SHP77 treated with DMSO at 0.1 percent for 48 hours (cell line): ENCODE results near the gene TRAPPC10.

Source experiments
- DNase-seq: peaks from one replicate; lab custom pipeline; 2025; lab: John Stamatoyannopoulos, UW

TRAPPC10 gene

DNA sequence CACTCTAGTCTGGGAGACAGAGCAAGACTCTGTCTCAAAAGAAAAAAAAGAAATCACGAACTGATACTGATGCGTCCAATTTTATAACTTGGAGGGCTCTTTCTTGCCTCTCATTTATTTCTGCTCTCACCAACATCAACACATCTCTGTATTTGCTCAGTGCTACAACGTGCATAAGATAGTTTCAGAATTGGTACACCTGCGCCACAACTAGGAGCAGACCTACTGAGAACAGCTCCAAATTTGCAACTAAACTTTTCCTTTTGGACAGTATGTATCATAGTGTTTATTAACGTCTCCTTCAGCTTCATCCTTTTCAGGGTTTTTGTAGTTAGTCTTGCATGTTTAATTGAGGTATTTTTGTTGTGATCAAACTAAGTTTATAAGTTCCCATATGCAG, 27.7 kb downstream of the TRAPPC10 start:
- DNase-seq: no peak

DNA sequence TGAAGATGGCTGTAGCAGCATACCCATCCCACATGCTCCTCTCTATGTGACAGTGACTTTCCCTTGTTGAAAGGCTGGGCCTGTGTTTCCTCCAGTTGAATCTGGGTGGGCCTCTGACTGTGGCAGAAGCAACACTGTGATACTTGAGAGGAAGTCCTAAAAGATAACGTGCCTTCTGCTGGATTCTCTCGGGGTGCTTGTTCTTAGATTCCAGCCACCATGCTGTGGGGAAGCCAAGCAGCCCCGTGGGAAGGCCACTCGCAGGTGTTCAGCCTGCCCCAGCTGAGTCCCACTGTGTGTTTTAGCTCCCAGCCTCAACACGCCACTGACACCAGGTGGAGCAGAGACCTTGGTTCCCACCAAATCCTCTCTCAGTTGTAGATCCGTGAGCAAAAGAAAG, 31.5 kb downstream of the TRAPPC10 start:
- no peak for DNase-seq

DNA sequence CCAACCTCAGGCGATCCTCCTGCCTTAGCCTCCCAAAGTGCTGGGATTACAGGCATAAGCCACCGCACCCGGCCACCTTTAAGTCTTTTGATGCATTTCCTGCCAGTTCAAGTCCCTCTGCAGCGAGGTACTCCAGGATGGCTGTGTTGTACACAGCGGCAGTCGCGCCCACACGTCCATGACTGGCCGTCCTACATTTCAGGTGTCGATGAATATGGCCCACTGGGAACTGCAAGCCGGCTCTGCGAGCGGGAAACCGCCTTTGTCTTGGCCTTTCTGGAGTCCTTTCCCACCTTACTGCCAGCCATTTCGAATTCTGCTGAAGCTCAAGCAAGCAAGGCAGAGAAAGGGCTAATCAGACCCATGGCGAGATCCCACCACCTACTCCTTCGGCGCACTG, 34.6 kb downstream of the TRAPPC10 start:
- DNase-seq: no peak

- DNase-seq: no peak
Measured at GRCh38 chr21:44047996-44048560, 36.0 kb downstream of the TRAPPC10 start.

DNA sequence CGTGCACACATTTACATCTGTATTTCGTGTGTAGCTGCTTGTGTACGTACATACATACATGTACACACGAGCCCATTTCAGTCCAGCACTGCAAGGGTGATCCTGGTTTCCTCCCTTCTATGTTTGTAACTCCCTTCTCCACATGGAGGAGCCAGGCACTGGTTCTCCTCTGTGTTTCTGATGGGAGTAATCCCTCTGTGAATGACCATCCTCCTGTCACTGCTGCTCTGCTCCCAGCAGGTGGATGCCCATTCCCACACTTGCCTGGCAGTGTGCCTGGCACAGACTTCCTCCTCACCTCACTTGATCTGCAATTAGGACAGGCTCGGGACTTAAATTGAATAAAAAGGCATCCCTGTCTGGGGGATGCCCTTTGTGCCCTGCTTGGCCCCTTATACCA, 37.1 kb downstream of the TRAPPC10 start:
- no peak for DNase-seq

GRCh38 chr21:44049606-44050005, 37.5 kb downstream of the TRAPPC10 start:
- no peak for DNase-seq

GRCh38 chr21:44050276-44050675, 38.2 kb downstream of the TRAPPC10 start:
- no peak for DNase-seq

DNA sequence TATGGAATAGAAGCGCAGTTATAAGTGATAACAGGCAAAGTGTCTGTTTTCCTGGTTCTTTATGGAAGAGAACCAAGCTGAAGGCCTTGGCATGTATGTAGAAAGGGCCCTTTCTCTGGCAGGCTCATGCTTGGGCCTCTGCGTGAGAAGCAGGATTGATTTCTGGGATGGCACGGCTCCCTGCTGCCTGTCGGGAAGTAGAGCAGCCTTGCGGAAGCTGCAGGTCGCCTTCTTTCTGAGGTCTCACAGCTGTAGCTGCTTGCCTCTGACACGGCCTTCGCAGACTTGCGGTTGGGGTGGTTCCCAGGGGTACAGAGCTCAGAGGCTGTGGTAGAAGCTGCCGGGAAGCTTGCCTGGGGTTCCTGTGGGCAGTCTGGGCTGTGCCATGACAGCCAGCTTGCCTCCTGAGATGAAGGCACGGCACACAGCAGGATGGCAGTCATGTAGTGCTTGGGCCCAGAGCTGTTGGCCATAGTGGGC, 39.4 kb downstream of the TRAPPC10 start:
- no peak for DNase-seq

- no peak for DNase-seq
Measured at GRCh38 chr21:44052071-44052829, 40.1 kb downstream of the TRAPPC10 start.

- no peak for DNase-seq
Measured at GRCh38 chr21:44052830-44053226, 40.7 kb downstream of the TRAPPC10 start.

DNA sequence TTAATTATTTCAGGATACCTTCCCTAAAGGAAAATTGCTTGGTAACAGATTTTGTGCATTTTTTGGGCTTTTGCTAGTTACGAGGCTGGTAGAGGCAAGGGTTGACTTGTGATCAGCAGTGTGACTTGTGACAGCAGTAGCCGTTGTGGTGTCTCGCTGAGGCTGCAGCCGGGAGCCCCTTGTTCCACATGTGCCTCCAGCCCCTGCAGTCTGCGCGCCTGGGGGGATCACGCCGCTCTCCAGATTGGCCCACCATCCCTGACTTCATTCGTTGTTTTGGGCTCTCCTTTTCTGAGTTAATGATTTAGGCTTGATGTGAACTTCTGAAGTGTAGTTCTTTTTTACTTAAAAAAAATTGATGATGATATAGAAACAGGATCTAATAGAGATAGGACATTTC, 41.5 kb downstream of the TRAPPC10 start:
- DNase-seq: no peak

GRCh38 chr21:44054710-44055109, 42.6 kb downstream of the TRAPPC10 start:
- DNase-seq: no peak

DNA sequence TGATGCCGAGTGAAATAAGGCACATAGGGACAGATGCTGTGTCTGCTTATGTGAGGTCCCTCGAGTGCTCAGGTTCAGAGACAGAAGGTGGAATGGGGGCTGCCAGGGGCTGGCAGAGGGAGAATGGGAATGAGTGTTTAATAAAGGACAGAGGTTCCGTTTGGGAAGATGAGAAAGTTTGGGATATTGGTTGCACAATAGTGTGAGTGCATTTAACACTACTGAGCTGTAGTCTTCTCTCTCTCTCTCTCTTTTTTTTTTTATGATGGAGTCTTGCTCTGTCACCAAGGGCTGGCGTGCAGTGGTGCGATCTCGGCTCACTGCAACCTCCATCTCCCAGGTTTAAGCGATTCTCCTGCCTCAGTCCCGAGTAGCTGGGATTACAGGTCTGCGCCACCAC, 44.9 kb downstream of the TRAPPC10 start:
- no peak for DNase-seq

- no peak for DNase-seq
Measured at GRCh38 chr21:44057960-44058651, 46.0 kb downstream of the TRAPPC10 start.

- no peak for DNase-seq
Measured at GRCh38 chr21:44058652-44058964, 46.5 kb downstream of the TRAPPC10 start.

DNA sequence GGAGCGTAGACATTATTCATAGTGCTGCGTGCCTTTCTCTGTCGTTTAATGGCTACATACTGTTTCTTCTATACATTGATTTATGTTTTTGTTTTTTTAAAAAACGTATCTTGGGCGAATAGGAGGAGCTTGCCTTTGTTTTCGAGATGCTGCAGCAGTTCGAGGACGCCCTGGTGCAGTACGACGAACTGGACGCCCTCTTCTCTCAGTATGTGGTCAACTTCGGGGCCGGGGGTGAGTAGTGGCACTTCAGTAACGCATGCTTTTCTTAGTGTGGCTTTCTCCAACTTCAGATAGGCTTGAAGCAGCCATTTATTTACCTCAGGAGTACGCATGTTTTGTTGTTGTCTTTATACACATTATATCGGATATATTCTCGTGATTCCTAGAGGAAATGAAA, 46.9 kb downstream of the TRAPPC10 start:
- no peak for DNase-seq

- DNase-seq: no peak
Measured at GRCh38 chr21:44059710-44060109, 47.6 kb downstream of the TRAPPC10 start.

- DNase-seq: no peak
Measured at GRCh38 chr21:44062380-44062779, 50.3 kb downstream of the TRAPPC10 start.

DNA sequence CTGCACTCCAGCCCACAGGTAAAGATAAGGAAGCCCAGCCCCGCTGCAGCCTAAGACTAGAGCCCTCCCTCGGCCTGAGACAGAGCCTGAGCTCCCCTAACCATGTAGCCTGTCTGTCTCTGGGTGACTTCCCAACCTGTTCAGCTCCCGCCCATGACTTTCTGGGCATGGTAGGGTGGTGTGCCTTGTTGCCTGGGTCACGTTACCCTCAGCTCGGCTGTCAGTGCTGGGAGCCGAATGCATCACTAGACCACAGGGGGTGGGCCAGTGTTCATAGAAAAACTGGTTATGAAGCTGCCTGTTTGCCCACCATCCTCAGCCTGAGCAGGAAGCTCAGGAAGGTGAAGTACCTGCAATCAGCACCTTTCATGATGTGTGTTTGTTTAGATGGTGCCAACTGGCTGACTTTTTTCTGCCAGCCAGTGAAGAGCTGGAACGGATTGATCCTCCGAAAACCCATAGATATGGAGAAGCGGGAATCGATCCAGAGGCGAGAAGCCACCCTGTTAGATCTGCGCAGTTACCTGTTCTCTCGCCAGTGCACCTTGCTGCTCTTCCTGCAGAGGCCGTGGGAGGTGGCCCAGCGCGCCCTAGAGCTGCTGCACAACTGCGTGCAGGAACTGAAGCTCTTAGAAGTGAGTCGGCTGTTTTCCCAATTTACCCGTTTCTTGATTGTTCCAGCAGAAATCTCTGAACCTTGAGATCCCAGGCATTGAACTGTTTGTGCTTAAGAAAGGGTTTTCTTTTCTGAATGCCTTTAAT, 51.2 kb downstream of the TRAPPC10 start:
- DNase-seq: no peak

GRCh38 chr21:44064852-44065403, 52.8 kb downstream of the TRAPPC10 start:
- DNase-seq: no peak

DNA sequence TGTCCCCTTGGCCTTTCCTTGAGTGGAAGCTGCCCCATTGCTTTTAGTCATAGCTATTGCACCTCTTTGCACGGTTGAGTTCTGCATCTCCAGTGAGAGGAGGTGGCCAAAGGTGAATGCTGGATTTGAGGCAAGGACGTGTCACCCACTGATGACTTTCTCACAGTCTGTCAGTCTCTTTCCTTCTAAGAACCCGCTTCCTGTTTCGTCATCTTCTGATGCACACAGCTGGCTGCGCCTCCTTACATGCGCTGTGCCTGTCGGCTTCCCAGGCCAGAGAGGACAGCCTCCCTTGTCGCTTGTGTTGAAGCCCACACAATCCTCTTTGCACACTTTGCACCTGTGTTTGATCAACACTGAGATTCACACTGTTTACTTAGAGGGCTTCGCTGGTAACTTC, 53.3 kb downstream of the TRAPPC10 start:
- no peak for DNase-seq

GRCh38 chr21:44066116-44066515, 54.0 kb downstream of the TRAPPC10 start:
- no peak for DNase-seq
